ENCODE data around the gene HAND2. TPM values are rescaled to one million over a fixed set of nuclear protein-coding genes. Genes with fewer than 3 reads are reported as not detected.

Gene HAND2
- total RNA-seq, 1 donor from 2014 or later: not detected

DNA sequence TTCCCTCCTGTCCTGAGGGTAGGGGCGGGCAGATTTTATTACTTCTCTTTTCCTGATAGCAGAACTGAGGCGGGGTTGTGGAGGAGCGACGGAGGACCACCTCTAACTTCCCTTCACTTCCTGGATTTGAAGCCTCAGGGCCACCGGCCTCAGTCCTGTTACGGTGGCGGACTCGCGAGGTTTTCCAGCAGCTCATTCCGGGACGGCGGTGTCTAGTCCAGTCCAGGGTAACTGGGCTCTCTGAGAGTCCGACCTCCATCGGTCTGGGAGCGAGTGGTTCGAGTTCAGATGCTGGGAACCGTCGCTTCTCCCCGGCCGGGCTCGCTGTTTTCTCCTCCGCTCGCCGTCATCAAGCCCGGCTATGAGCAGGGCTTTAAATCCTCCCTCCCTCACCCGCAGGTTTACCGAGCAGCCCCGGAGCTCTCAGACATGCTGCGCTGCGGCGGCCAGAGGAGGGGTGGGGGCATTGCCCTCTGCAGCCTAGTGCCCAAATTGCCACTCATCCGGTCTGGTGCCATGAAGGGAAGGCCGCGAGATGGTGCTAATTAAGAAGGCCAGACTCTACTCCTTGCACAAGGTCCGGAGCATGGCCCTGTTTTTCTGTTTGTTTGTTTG lies 23.3 kb downstream of the HAND2 start:
- DNase-seq: no peak
- peaks cover 5% of the 10 kb centered on the region for H3K4me1 Mint-ChIP-seq (ENCODE audit: low read depth, unreplicated experiment)
- H3K9me3 Mint-ChIP-seq (ENCODE audit: unreplicated experiment): peaks cover 9% of the 10 kb centered on the region
- H3K36me3 Mint-ChIP-seq (ENCODE audit: unreplicated experiment): peaks cover 10% of the 10 kb centered on the region
- TF ChIP-seq, protein P1, sequence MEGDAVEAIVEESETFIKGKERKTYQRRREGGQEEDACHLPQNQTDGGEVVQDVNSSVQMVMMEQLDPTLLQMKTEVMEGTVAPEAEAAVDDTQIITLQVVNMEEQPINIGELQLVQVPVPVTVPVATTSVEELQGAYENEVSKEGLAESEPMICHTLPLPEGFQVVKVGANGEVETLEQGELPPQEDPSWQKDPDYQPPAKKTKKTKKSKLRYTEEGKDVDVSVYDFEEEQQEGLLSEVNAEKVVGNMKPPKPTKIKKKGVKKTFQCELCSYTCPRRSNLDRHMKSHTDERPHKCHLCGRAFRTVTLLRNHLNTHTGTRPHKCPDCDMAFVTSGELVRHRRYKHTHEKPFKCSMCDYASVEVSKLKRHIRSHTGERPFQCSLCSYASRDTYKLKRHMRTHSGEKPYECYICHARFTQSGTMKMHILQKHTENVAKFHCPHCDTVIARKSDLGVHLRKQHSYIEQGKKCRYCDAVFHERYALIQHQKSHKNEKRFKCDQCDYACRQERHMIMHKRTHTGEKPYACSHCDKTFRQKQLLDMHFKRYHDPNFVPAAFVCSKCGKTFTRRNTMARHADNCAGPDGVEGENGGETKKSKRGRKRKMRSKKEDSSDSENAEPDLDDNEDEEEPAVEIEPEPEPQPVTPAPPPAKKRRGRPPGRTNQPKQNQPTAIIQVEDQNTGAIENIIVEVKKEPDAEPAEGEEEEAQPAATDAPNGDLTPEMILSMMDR (IDR thresholded peaks at IDR 0.05; ENCODE audit: partially characterized antibody, unreplicated experiment): no peak
- H3K27me3 Mint-ChIP-seq (ENCODE audit: unreplicated experiment): peaks cover 53% of the 10 kb centered on the region
- no peak overlapping the region for H3K27ac Mint-ChIP-seq (ENCODE audit: unreplicated experiment)
- peak overlapping the region; percentile 70 for H3K4me3 Mint-ChIP-seq (ENCODE audit: unreplicated experiment)

DNA sequence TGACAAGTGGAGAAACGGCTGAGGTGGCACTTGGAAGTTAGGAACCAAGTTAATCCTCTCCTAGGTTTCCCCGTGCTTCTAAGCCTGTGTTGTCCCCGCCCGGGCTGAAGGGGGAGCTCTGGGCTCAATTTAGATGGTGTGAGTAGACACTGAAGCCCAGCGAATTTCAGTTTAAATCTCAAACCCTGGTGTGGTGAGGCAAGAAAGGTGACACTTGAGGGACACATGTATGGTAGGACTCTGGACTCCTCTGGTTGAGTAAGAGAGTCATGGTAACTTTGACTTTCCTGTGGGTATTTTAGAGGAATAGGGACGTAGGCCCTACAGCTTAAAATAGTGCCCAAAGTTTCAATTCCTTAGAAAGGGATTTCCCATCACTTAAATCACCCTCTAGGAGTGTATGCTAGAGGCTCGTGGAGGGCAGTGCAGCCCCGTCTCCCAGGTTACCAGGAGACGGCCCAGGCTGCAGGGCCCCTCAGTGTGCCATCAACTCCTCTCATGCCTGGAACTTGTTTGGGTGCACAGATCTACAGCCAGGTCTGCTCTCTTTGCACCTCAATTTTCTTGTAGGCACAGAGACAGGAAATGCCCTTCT lies 24.0 kb downstream of the HAND2 start:
- peaks cover 9% of the 10 kb centered on the region for H3K9me3 Mint-ChIP-seq (ENCODE audit: unreplicated experiment)
- peaks cover 5% of the 10 kb centered on the region for H3K4me1 Mint-ChIP-seq (ENCODE audit: low read depth, unreplicated experiment)
- H3K4me3 Mint-ChIP-seq (ENCODE audit: unreplicated experiment): peak overlapping the region; percentile 30
- H3K36me3 Mint-ChIP-seq (ENCODE audit: unreplicated experiment): peaks cover 10% of the 10 kb centered on the region
- TF ChIP-seq, protein P1 (IDR thresholded peaks at IDR 0.05; ENCODE audit: partially characterized antibody, unreplicated experiment): peak; percentile 56
- DNase-seq: peak; percentile 82
- peaks cover 53% of the 10 kb centered on the region for H3K27me3 Mint-ChIP-seq (ENCODE audit: unreplicated experiment)
- H3K27ac Mint-ChIP-seq (ENCODE audit: unreplicated experiment): no peak overlapping the region

GRCh38 chr4:173504181-173504503 lies 25.9 kb downstream of the HAND2 start:
- no peak for DNase-seq
- Mint-ChIP-seq H3K36me3 (ENCODE audit: unreplicated experiment) (peaks cover 13% of the 10 kb centered on the region), H3K27ac (ENCODE audit: unreplicated experiment) (no peak overlapping the region), H3K4me1 (ENCODE audit: low read depth, unreplicated experiment) (peaks cover 3% of the 10 kb centered on the region), H3K4me3 (ENCODE audit: unreplicated experiment) (no peak overlapping the region), H3K27me3 (ENCODE audit: unreplicated experiment) (peaks cover 50% of the 10 kb centered on the region), H3K9me3 (ENCODE audit: unreplicated experiment) (peaks cover 7% of the 10 kb centered on the region)
- TF ChIP-seq, protein P1 (IDR thresholded peaks at IDR 0.05; ENCODE audit: partially characterized antibody, unreplicated experiment): no peak

DNA sequence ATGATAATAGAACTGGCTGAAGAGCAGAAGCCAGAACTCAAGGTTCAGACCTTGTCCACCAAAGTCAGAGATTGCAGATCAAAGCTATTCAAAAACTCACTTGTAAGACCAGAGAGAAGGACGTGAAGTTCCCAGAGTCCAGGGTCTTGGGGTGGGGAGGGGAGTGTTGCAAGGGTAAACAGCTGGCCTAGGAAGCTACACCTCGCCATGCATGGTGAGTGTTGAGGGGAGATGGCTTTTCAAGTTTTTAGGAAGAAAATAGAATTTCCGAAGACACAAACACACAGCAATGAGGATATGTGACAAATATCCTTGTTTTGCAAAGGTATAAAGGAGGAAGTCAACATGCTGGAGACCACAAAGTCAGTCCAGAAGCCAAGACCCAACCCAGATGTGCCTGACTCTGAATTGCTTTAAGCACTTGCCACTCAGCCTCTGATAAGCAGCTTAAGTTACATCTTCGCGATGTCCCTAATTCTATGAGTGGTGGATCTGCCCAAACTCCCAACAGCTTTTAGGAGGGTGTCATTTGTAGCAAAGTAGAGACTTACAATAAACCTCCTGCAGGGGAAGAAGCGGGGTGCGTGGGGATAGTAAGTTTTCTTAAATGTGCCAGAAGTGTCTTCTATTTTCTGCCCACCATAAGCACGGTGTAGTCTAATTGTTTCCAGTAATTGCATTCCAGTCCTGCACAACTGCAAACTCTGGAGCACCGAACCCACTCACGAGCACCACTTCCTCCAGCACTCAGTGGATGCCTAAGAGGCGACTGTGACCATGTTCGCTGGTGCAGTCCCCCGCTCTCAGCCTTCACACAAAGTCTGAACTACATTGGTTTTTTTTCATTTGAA lies 26.5 kb downstream of the HAND2 start:
- no peak for DNase-seq
- peaks cover 46% of the 10 kb centered on the region for H3K27me3 Mint-ChIP-seq (ENCODE audit: unreplicated experiment)
- H3K4me1 Mint-ChIP-seq (ENCODE audit: low read depth, unreplicated experiment): peaks cover 3% of the 10 kb centered on the region
- H3K9me3 Mint-ChIP-seq (ENCODE audit: unreplicated experiment): peaks cover 7% of the 10 kb centered on the region
- peaks cover 13% of the 10 kb centered on the region for H3K36me3 Mint-ChIP-seq (ENCODE audit: unreplicated experiment)
- no peak overlapping the region for H3K27ac Mint-ChIP-seq (ENCODE audit: unreplicated experiment)
- H3K4me3 Mint-ChIP-seq (ENCODE audit: unreplicated experiment): no peak overlapping the region
- TF ChIP-seq, protein P1 (IDR thresholded peaks at IDR 0.05; ENCODE audit: partially characterized antibody, unreplicated experiment): no peak
